Measurements from ENCODE around the gene KDR. TPM values are rescaled to one million over a fixed set of nuclear protein-coding genes. Genes with fewer than 3 reads are reported as not detected.

The KDR gene
- total RNA-seq, 1 donor from 2014 or later, result 0.24 TPM

DNA sequence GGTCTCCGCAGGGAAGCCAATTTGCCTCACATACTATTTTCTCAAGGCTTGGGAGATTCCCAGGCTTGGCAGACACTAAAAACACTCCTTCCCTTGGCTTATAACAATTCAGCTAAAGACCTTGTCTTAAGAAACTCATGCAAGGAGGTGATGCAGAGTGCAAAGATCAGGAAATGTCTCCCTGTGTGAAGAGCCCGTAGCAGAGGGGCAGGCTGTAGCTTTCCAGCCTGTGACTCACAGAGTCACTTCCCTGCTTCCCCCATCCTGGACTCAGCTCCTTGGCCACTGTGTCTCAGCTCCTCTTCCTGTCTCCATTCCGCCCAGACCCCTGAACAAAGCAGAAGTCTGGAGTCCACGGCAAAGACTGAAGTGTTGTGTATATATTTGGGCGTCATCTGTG lies 56.1 kb downstream of the KDR start:
- H3K4me3 Mint-ChIP-seq (ENCODE audit: unreplicated experiment), result no peak overlapping the region
- no peak for DNase-seq (ENCODE audit: extremely low spot score, unreplicated experiment)
- no peaks in the 10 kb centered on the region for H3K9me3 Mint-ChIP-seq (ENCODE audit: unreplicated experiment)
- H3K27me3 Mint-ChIP-seq (ENCODE audit: unreplicated experiment), result peaks cover 31% of the 10 kb centered on the region
- H3K27ac Mint-ChIP-seq (ENCODE audit: unreplicated experiment), result no peak overlapping the region
- no peaks in the 10 kb centered on the region for H3K36me3 Mint-ChIP-seq (ENCODE audit: unreplicated experiment)
- no peaks in the 10 kb centered on the region for H3K4me1 Mint-ChIP-seq (ENCODE audit: unreplicated experiment)
- TF ChIP-seq, protein P1, sequence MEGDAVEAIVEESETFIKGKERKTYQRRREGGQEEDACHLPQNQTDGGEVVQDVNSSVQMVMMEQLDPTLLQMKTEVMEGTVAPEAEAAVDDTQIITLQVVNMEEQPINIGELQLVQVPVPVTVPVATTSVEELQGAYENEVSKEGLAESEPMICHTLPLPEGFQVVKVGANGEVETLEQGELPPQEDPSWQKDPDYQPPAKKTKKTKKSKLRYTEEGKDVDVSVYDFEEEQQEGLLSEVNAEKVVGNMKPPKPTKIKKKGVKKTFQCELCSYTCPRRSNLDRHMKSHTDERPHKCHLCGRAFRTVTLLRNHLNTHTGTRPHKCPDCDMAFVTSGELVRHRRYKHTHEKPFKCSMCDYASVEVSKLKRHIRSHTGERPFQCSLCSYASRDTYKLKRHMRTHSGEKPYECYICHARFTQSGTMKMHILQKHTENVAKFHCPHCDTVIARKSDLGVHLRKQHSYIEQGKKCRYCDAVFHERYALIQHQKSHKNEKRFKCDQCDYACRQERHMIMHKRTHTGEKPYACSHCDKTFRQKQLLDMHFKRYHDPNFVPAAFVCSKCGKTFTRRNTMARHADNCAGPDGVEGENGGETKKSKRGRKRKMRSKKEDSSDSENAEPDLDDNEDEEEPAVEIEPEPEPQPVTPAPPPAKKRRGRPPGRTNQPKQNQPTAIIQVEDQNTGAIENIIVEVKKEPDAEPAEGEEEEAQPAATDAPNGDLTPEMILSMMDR (IDR thresholded peaks at IDR 0.05), result no peak

DNA sequence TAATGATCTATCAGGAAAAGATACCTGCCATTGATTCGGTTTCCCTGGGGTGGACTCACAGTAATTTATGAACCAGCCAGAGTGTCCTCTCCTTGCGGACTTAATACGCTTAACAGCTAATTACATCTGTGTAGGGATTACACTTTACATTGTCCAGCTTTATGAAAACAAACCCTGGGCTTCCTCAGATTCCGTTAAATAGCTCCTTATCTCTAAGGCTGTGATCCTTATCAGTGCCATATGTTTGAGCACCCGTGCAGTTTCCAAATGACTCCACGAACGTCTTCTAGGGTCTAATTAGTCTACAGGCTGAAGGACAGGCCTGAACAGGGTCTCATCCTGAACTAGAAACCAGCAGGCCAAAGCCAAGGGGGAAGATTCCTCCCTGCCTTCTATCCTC lies 56.9 kb downstream of the KDR start:
- H3K27ac Mint-ChIP-seq (ENCODE audit: unreplicated experiment), result no peak overlapping the region
- no peak for DNase-seq (ENCODE audit: extremely low spot score, unreplicated experiment)
- H3K36me3 Mint-ChIP-seq (ENCODE audit: unreplicated experiment), result no peaks in the 10 kb centered on the region
- no peaks in the 10 kb centered on the region for H3K9me3 Mint-ChIP-seq (ENCODE audit: unreplicated experiment)
- TF ChIP-seq, protein P1 (IDR thresholded peaks at IDR 0.05), result no peak
- no peaks in the 10 kb centered on the region for H3K4me1 Mint-ChIP-seq (ENCODE audit: unreplicated experiment)
- H3K27me3 Mint-ChIP-seq (ENCODE audit: unreplicated experiment), result peaks cover 31% of the 10 kb centered on the region
- no peak overlapping the region for H3K4me3 Mint-ChIP-seq (ENCODE audit: unreplicated experiment)

DNA sequence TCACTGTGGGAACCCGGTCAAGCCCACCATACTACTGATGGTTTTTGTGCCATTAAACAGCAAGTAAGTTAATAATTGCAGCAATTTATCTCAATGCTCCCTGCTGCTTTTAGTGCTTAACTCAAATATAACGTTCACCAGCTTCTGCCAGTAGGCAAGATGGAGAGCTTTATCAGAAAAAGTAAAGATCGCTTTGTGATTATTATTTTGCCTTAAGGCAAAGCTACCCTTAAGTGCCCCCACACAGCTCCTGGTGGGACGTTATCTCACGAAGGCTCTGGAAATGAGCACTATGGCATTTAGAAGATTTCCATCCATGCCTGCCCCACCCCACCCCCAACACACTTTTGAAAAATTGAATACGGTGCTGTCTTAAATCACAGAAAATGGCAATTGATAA lies 59.4 kb downstream of the KDR start:
- Mint-ChIP-seq H3K4me3 (ENCODE audit: unreplicated experiment) (no peak overlapping the region), H3K27me3 (ENCODE audit: unreplicated experiment) (peaks cover 21% of the 10 kb centered on the region), H3K27ac (ENCODE audit: unreplicated experiment) (no peak overlapping the region), H3K9me3 (ENCODE audit: unreplicated experiment) (no peaks in the 10 kb centered on the region), H3K36me3 (ENCODE audit: unreplicated experiment) (no peaks in the 10 kb centered on the region), H3K4me1 (ENCODE audit: unreplicated experiment) (no peaks in the 10 kb centered on the region)
- TF ChIP-seq, protein P1 (IDR thresholded peaks at IDR 0.05), result no peak
- DNase-seq (ENCODE audit: extremely low spot score, unreplicated experiment), result no peak

DNA sequence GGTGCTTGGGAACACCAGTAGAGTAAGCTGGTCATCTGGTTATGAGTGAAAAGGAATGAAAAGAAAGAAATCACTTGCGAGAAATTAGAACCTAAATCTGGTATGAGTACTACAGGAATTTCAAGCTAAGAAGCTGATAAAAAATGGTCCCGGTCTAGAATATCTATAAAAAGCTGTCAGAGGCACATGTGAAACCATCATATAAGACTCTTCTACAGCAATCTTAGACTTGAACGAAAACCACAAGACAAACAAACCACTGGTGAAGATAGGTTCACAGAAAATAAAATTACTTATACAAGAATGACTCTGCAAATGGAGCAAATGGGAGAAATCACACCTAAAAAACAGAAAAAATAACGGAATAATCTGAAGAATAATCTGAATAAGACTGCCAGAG lies 69.9 kb downstream of the KDR start:
- DNase-seq (ENCODE audit: extremely low spot score, unreplicated experiment), result no peak
- Mint-ChIP-seq H3K9me3 (ENCODE audit: unreplicated experiment) (no peaks in the 10 kb centered on the region), H3K27me3 (ENCODE audit: unreplicated experiment) (peaks cover 25% of the 10 kb centered on the region), H3K4me1 (ENCODE audit: unreplicated experiment) (no peaks in the 10 kb centered on the region), H3K36me3 (ENCODE audit: unreplicated experiment) (no peaks in the 10 kb centered on the region), H3K27ac (ENCODE audit: unreplicated experiment) (no peak overlapping the region), H3K4me3 (ENCODE audit: unreplicated experiment) (no peak overlapping the region)
- TF ChIP-seq, protein P1 (IDR thresholded peaks at IDR 0.05), result no peak

DNA sequence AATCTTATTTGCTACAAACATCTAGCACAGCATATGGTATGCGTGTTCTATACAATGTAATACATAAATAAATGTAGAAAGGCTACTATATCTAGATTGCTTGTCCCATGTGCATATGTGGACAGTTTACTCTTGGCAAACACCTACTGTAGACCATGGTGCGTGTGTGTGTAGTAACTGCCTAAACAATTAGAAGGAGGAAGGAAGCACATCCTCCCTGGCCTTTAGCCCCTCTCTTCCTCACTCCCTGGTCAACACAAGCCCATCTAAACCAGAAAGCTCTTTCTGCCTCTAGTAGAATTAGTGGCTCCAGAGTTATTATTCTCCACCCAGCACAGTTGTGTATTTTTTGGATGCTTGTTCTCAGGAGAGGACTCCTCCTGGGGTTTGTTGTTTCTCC lies 73.9 kb downstream of the KDR start:
- H3K27ac Mint-ChIP-seq (ENCODE audit: unreplicated experiment), result no peak overlapping the region
- H3K36me3 Mint-ChIP-seq (ENCODE audit: unreplicated experiment), result no peaks in the 10 kb centered on the region
- H3K27me3 Mint-ChIP-seq (ENCODE audit: unreplicated experiment), result peaks cover 45% of the 10 kb centered on the region
- peaks cover 5% of the 10 kb centered on the region for H3K9me3 Mint-ChIP-seq (ENCODE audit: unreplicated experiment)
- TF ChIP-seq, protein P1 (IDR thresholded peaks at IDR 0.05), result no peak
- H3K4me1 Mint-ChIP-seq (ENCODE audit: unreplicated experiment), result no peaks in the 10 kb centered on the region
- no peak overlapping the region for H3K4me3 Mint-ChIP-seq (ENCODE audit: unreplicated experiment)
- no peak for DNase-seq (ENCODE audit: extremely low spot score, unreplicated experiment)

All from osteocyte (in vitro differentiated cells).